Mononuclear cell (primary cell): ENCODE results near the gene DCUN1D5. TPM values are rescaled to one million over a fixed set of nuclear protein-coding genes. Genes with fewer than 3 reads are reported as not detected.

Source experiments
- H3K27me3 ChIP-seq: 2 replicates; pipeline ENCODE4 v1.6.0; 2011; ENCODE audit warnings: low read length, control low read depth; ENCODE audit not compliant: insufficient read depth
- H3K4me1 ChIP-seq: 2 replicates; pipeline ENCODE4 v1.5.1; 2011; ENCODE audit warnings: mild to moderate bottlenecking, low read length, control low read depth; ENCODE audit not compliant: insufficient read depth
- H3K4me3 ChIP-seq: 2 replicates; pipeline ENCODE4 v1.5.1; 2011; ENCODE audit warnings: mild to moderate bottlenecking, low read length, moderate library complexity
- H3K9me3 ChIP-seq: 2 replicates; pipeline ENCODE4 v1.5.1; 2011; ENCODE audit warnings: low read depth, mild to moderate bottlenecking, control low read depth, low read length
- total RNA-seq: library from RNA; depleted of rRNA; stranded (reverse); fragments of >200 nt; gene quantifications from one replicate; pipeline ENCODE4 v1.2.3, GENCODE V29; 2012

Gene DCUN1D5
- total RNA-seq, 1 donor = 23.1 TPM

DNA sequence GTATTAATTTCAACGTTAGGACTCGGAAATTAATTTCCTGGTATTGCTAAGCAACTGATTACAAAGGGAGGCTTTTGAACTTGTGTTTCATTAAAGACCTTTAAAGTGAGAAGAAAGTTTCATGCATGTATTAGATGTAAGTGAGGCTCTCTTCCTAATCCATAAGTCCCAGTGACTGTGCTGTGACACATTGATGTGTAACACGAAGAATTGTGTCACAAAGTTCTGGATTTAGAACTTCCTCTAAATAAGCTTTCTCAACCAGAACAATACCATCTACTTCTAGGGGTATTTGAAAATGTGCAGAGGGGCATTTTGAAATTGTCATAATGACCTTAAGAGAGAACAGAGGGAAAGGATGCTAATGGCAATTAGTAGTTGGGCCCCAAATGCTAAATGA lies 14.4 kb downstream of the DCUN1D5 start:
- no peaks in the 10 kb centered on the region for H3K4me1 ChIP-seq
- H3K4me3 ChIP-seq = no peak overlapping the region
- no peaks in the 10 kb centered on the region for H3K9me3 ChIP-seq
- no peaks in the 10 kb centered on the region for H3K27me3 ChIP-seq

DNA sequence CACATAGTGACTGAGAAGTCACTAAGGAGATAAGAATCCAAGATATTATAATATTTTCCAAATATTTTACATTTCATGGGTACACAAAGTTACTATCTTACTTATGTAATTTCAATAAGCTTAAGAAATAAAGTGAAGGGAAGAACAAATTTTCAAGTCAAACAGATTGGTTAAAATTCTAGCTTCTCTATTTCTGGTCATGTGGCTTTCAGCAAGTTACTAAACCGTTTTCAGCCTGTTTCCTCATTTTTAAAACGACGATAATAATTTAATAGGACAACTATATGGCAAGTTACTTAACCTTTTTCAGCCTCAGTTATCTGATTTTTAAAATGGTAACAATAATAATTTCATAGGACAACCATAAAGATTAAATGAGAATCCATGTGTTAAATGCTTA lies 15.6 kb downstream of the DCUN1D5 start:
- no peaks in the 10 kb centered on the region for H3K4me1 ChIP-seq
- no peaks in the 10 kb centered on the region for H3K9me3 ChIP-seq
- H3K27me3 ChIP-seq = no peaks in the 10 kb centered on the region
- no peak overlapping the region for H3K4me3 ChIP-seq

DNA sequence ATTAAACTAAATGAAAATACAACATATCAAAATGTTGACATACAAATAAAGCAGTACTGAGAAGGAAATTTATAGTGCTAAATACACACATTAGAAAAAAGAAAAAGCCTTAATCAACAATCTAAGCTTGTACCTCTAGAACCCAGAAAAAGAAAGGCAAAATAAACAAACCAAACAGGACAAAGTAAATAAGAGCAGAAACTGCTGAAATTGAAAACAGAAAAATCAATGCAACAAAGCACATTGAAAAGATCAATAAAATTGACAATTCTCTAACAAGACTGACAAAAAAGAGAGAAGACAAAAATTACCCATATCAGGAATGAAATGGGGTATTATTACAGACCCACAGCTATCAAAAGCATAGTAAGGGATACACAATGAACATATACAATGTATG lies 21.0 kb downstream of the DCUN1D5 start:
- no peaks in the 10 kb centered on the region for H3K9me3 ChIP-seq
- no peaks in the 10 kb centered on the region for H3K27me3 ChIP-seq
- peaks cover 8% of the 10 kb centered on the region for H3K4me1 ChIP-seq
- no peak overlapping the region for H3K4me3 ChIP-seq

DNA sequence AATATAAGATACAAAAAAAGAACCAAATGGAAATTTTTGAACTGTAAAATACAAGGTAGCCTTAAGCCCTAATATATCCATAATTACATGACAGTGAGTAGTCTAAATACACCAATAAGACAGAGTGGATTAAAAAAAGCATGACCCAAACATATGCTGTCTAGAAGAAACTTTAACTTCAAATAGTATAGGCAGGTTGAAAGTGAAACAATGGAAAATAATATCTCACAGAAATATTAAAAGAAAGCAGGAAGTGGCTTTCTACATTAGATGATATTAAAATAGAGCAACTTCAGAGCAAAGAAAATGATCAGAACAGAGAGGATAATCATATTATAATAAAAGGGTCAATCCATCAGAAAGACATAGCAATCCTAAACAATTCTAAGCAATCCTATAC lies 21.8 kb downstream of the DCUN1D5 start:
- Histone ChIP-seq H3K27me3 (no peaks in the 10 kb centered on the region), H3K4me1 (peaks cover 8% of the 10 kb centered on the region), H3K4me3 (no peak overlapping the region), H3K9me3 (no peaks in the 10 kb centered on the region)

DNA sequence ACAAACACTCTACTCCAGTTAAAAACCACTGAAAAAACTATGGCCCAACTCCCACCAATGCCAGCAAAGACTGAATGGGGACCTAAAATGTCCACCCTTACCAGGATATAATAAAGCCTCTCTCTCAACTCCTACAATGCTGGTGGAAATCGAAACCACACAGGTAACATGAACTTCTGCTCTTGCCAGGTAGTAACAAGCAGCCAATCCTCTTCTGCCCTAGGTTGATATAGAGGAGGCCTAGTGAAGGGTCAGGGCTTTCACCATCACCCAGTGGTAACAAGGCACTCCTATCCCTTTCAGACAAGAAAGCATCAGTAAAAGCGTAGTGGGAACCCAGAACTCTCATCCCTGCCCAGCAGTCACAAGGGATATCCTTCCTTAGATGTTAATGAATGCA lies 22.6 kb downstream of the DCUN1D5 start:
- peaks cover 8% of the 10 kb centered on the region for H3K4me1 ChIP-seq
- no peak overlapping the region for H3K4me3 ChIP-seq
- no peaks in the 10 kb centered on the region for H3K27me3 ChIP-seq
- no peaks in the 10 kb centered on the region for H3K9me3 ChIP-seq

DNA sequence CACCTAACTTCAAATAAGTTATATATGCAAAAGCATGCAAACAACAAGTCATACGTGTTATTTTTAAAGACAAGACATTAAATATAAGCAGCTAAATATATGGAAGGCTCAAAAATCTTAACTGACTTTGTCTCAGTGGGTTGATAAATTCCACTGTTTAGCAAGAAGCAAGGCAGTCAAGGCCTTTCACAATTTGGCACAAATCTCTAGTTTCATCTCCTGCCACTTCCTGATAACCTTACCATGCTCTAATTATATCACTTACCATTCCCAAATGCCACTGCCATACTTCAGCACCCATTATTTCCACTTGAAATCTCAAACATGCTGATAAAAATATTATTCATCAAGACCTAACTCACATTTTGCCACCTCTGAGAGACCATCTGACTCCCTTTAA lies 24.8 kb downstream of the DCUN1D5 start:
- no peak overlapping the region for H3K4me3 ChIP-seq
- no peaks in the 10 kb centered on the region for H3K27me3 ChIP-seq
- peaks cover 8% of the 10 kb centered on the region for H3K4me1 ChIP-seq

DNA sequence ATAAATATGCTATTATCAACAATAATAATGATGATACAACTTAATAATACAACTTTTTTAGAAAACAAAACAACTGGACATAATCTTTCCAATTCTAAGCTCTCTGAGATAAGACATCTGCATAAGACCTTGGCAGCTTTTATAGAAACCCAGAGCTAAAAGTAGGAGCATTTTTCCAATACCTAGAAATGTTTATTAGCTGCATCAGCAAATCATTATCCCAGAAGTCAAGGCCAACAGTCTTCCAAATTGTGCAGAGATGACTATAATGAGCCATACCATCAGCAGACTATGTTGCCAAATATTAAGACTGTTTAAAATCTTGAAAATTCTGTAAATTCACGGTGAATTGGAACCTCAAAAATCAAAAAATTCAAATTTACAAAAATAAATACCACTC lies 30.3 kb downstream of the DCUN1D5 start:
- Histone ChIP-seq H3K4me1 (no peaks in the 10 kb centered on the region), H3K4me3 (no peak overlapping the region), H3K9me3 (no peaks in the 10 kb centered on the region), H3K27me3 (no peaks in the 10 kb centered on the region)

More for the DNA sequence above, 24.8 kb downstream of the DCUN1D5 start:
- H3K9me3 ChIP-seq = no peaks in the 10 kb centered on the region

DNA sequence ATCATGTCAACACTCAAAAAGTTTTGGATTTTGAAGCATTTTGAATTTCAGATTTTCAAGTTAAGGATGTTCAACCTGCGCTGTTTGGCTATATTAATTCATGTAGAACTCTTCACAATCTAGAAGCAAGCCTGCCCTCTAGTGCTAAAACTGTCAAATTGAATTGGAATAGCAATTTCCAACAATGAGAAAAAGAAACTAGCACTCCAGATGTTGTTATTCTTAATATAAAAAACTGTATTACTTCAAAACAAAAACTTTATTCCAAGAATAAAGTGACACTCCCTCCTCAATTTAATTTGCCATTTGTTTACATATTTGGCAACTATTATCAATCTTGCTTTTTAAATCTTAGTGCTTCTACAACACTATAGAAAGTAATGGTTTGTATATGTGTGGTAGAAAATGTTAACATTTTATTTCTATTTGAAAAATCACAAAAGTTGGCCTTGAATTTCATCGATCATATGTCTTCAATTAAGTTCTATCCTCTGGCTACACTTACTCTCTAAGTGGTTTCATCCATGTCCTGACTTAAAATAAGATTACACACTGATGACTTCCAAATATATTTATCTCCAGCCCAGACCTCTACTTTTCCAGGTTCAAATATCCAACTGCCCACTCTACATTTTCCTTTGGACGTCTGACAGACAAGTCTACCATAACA lies 36.6 kb downstream of the DCUN1D5 start:
- H3K4me1 ChIP-seq = no peaks in the 10 kb centered on the region
- no peaks in the 10 kb centered on the region for H3K27me3 ChIP-seq
- no peaks in the 10 kb centered on the region for H3K9me3 ChIP-seq
- no peak overlapping the region for H3K4me3 ChIP-seq

DNA sequence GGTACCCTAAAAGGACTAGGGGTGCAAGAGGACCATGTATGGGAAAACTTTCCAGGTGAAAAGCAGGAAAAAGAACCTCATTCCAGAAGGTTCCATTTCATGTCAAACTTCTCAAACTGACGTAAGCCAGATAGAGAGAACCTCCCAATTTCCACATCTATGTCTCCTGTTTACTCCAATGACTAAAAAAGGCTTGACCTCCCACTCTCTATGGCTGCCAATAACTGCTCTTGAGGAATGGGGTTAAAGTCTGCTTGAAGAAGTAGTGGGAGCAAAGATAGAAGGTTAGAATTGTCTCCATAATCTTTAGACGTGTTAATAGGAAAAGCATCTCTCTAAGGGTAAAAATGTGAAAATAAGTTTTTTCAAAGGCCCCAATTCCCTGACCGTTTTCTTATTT lies 38.0 kb downstream of the DCUN1D5 start:
- Histone ChIP-seq H3K4me1 (no peaks in the 10 kb centered on the region), H3K27me3 (no peaks in the 10 kb centered on the region), H3K9me3 (no peaks in the 10 kb centered on the region), H3K4me3 (no peak overlapping the region)

DNA sequence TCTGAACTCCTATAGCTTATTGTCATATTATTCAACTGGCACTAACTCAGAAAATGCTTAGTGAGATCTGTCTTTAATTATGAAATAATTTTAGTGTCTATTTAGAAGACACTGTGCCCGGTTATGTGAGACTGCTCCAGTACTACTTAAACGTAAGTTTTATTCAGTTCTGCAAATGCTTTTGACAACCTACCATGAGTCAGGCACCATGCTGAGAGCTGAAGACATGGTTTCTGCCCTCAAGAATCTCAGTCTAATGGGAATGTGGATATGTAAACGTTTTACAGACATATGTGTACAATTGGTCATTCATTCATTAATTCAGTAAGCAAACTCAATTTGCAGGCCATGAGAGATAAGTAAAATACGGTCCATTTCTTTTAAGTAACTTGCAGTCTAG lies 40.0 kb downstream of the DCUN1D5 start:
- H3K9me3 ChIP-seq = no peaks in the 10 kb centered on the region
- no peaks in the 10 kb centered on the region for H3K27me3 ChIP-seq
- no peak overlapping the region for H3K4me3 ChIP-seq
- no peaks in the 10 kb centered on the region for H3K4me1 ChIP-seq

DNA sequence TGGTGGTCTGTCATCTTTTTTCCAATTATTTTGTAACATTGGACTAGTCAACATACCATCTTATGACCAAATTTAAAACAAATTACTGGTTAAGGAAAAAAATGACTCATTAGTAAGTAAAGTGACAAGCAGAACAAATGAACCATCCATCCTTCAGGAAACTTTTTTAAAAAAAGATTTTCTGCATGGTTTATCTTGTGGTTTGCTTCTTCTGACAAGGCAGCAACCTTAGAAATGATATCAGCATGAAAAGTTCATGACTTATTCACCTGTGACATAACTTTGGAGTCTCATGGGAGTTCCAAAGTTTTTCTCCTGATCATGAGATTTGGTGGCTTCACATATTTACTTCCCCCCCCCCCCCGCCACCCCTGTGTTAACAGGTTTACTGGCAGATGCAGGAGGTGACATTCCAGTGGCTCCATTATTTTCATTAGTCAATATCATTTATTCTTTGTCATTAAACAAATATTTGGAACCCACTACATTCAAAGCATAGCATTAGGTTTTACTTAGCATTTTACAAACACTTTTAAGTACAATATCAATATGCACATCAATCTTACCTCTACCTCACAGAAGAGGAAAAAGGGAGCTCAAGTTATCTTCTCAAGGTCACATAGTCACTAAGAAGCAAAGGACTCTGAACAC lies 40.7 kb downstream of the DCUN1D5 start:
- no peaks in the 10 kb centered on the region for H3K27me3 ChIP-seq
- no peaks in the 10 kb centered on the region for H3K9me3 ChIP-seq
- H3K4me1 ChIP-seq = no peaks in the 10 kb centered on the region
- no peak overlapping the region for H3K4me3 ChIP-seq

DNA sequence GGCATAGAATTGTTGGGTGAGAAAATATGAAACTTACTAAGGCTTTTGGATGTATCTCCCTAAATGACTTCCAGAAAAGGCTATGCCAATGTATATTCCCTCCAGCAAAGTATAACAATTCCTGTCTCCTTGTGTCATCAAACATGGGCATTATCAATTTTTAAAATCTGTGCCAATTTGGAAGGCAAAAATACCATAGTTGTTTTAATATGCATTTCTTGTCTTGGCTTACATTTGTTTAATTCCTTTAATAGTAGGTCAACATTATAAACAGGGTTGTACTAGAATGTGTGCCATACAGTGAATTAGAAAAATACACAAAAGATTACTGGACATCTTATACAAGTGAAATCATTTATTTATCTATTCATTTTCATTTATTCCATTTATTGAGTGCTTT lies 41.6 kb downstream of the DCUN1D5 start:
- Histone ChIP-seq H3K9me3 (no peaks in the 10 kb centered on the region), H3K4me3 (no peak overlapping the region), H3K27me3 (no peaks in the 10 kb centered on the region), H3K4me1 (no peaks in the 10 kb centered on the region)

DNA sequence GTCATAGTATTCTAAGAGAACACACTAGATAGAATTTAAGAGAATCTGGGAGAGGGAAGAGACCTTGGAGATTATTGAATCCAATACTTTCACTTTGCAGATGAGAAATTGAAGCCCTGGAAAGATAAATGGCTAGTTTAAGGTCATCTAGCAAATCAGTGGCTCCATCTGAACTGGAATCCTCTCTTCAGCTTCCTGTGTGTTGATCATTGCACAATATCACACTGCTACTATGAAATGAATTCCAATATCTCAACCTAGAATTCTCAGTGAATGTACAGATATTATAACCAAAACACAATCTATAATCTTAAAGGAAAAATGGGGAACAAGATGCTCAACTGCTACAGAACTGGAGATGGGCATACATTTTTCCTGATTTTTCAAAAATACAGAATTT lies 44.1 kb downstream of the DCUN1D5 start:
- H3K9me3 ChIP-seq = no peaks in the 10 kb centered on the region
- H3K27me3 ChIP-seq = no peaks in the 10 kb centered on the region

DNA sequence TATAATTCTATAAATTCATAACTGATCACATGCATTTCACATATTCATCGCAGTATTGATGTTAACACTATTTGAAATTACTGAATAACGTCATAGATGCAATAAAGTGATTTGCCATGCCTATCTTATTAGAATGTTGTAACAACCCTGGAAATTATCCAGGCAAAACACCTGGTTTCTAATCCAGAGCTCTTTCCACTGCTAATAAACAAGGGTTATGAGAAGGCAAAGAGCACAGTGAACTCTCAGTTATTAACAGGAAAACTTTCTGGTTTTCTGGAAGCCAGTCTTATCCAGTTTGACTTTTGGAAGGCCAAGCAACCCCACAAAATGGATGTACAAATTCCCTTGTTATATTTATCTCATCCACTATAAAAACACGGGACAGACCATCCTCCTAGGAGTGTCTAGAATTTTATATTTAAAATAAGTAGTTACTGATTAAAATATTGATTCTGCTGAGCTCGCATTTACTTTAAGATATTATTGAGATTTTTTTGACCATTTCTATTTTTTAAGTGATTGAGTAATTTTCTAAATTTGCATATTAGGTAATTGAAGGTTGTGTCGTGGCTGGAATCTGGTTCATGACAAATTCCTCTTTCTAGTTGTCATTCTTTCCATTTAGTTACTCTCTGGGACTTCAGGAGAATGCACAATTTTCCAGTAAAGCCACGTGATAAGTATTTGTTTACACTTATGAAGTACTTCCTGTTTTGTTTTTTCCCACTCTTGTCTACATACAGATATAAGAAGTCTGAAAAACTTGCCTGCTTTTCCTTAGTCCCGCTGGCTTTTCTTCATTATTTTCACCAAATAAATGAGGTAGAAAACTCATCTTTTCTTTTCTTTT lies 47.9 kb downstream of the DCUN1D5 start:
- Histone ChIP-seq H3K27me3 (no peaks in the 10 kb centered on the region), H3K4me1 (no peaks in the 10 kb centered on the region), H3K4me3 (no peak overlapping the region), H3K9me3 (no peaks in the 10 kb centered on the region)

More for the DNA sequence above, 44.1 kb downstream of the DCUN1D5 start:
- Histone ChIP-seq H3K4me1 (no peaks in the 10 kb centered on the region), H3K4me3 (no peak overlapping the region)

DNA sequence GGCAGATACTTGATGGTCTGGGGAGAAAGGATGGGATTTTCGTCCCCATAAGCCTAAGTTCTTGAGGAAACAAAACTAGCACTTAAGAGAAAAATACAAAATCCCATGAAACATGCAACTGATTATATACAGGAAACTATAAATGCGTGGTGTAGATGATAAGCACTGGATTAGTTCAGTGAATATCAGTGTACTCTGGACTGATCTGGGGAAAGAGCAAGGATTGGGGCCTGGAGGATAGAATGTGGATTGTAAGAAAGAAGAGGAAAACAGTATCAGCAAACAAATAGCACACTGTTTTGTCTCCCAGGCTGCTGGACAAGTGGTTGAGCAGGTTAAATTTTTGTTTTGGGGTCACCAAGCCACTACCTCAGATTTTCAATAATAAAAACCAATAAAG lies 49.8 kb downstream of the DCUN1D5 start:
- Histone ChIP-seq H3K27me3 (no peaks in the 10 kb centered on the region), H3K4me3 (no peak overlapping the region), H3K4me1 (no peaks in the 10 kb centered on the region), H3K9me3 (no peaks in the 10 kb centered on the region)
